Transverse colon (tissue), 4 donors: ENCODE measurements around the gene MACROD1. TPM values are rescaled to one million over a fixed set of nuclear protein-coding genes. Genes with fewer than 3 reads are reported as not detected.

Experiments used
- DNase-seq: peaks from one replicate; pipeline ENCODE4 v3.0.0-alpha.2; 2019
- H3K27ac ChIP-seq, 4 donors: fragments of 200-600 bp; sonication (generic); 2 replicates each; pipeline ENCODE4 v1.5.1; 2016 to 2018; ENCODE audit warnings: inconsistent platforms in 4 of 4
- H3K27me3 ChIP-seq: fragments of 200-600 bp; sonication (generic); 2 replicates; pipeline ENCODE4 v1.5.1; 2017; ENCODE audit warnings: inconsistent platforms
- H3K36me3 ChIP-seq, 4 donors: fragments of 200-600 bp; sonication (generic); 2 replicates each; pipeline ENCODE4 v1.5.1; 2017 to 2019; ENCODE audit warnings: inconsistent platforms in 4 of 4
- H3K4me1 ChIP-seq, 4 donors: fragments of 200-600 bp; sonication (generic); 2 replicates each; pipeline ENCODE4 v1.5.1; 2017 to 2020; ENCODE audit warnings: inconsistent platforms in 4 of 4
- H3K4me3 ChIP-seq, 4 donors: fragments of 200-600 bp; sonication (generic); 1 replicate in 1 of 4; 2 replicates in 3 of 4; pipeline versions ENCODE4 v1.5.1 to v1.6.1; 2017 to 2019; ENCODE audit warnings: inconsistent platforms in 4 of 4
- H3K9me3 ChIP-seq, 2 donors: fragments of 200-600 bp; sonication (generic); 2 replicates each; pipeline ENCODE4 v1.5.1; 2017 to 2019; ENCODE audit warnings: inconsistent platforms in 2 of 2
- EP300 ChIP-seq: sonication (generic); formaldehyde crosslinking; IDR thresholded peaks from one replicate; pipeline ENCODE4 v1.6.1; 2017; ENCODE audit warnings: antibody characterized with exemption, low read depth
- POLR2A ChIP-seq: fragments of 450-650 bp; IDR thresholded peaks from one replicate; pipeline ENCODE4 v1.6.1; 2016; ENCODE audit warnings: antibody characterized with exemption, mild to moderate bottlenecking, moderate library complexity
- POLR2AphosphoS5 ChIP-seq, 3 donors: sonication (generic); formaldehyde crosslinking; IDR thresholded peaks; one replicate each; pipeline ENCODE4 v1.6.1; 2016; ENCODE audit warnings: antibody characterized with exemption in 3 of 3
- WGBS, 2 donors: methylation state at CpG; one replicate each; pipeline ENCODE4 v1.1.5; 2018; ENCODE audit warnings: low coverage in 1 of 2; 5-methylcytosine and 5-hydroxymethylcytosine counted together
- in situ Hi-C, 4 donors: fragments of 200-750 bp; cut with MboI; loops; one replicate each; pipeline versions ENCODE4 v1.15.0 to v1.15.1; 2017; ENCODE audit warnings: low sequenced_read_pairs in 3 of 4, low pct_ligation_motif_present in 1 of 4, low pct_unique_long_range_greater_than_20kb in 1 of 4
- intact Hi-C: fragments of 100-400 bp; cut with DNase I; formaldehyde crosslinking; loops from one replicate; pipeline ENCODE4 v1.15.1; 2023; ENCODE audit warnings: low total_unique reads
- total RNA-seq, 4 donors: library from RNA; depleted of rRNA; stranded (reverse); fragments of >200 nt; gene quantifications; one replicate each; pipeline ENCODE4 v1.1.0, GENCODE V29; 2016
- TF ChIP-seq, protein P1 (sequence below), 5 experiments: fragments of 200-600 bp in 3 of 5; fragments of 450-650 bp in 2 of 5; sonication (generic) in 3 of 5; IDR thresholded peaks; 1 replicate in 2 of 5; 2 replicates in 3 of 5; pipeline ENCODE4 v1.5.1; 2016 to 2017; ENCODE audit warnings: antibody characterized with exemption in 5 of 5, inconsistent platforms in 3 of 5, mild to moderate bottlenecking in 2 of 5, moderate library complexity in 1 of 5

The MACROD1 gene
- total RNA-seq, 4 donors from 2014 or later = 42.9 to 50.7 (median 50.1) TPM

DNA sequence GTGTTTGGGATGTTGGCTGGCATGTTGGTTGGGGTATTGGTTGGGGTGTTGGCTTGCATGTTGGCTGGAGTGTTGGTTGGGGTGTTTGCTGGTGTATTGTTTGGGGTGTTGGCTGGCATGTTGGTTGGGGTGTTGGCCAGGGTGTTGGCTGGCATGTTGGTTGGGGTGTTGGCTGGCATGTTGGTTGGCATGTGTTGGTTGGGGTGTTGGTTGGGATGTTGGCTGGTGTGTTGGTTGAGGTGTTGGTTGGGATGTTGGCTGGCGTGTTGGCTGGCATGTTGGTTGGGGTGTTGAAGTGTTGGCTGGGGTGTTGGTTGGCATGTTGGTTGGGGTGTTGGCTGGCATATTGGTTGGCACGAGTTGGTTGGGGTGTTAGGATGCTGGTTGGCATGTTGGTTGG lies 155.1 kb downstream of the MACROD1 start:
- Histone ChIP-seq H3K4me3 (no peak overlapping the region), H3K9me3 (no peaks in the 10 kb centered on the region), H3K36me3 (no peaks in the 10 kb centered on the region), H3K27ac (no peak overlapping the region), H3K27me3 (peaks cover 9% of the 10 kb centered on the region), H3K4me1 (peaks cover 0 to 17% (median 13%) of the 10 kb centered on the region in 4 donors)
- intact Hi-C loops (no loop called here), in situ Hi-C loops (no loop called here)
- 93 to 100% methylated on average over 2 of the region's 2 CpGs for WGBS, 2 donors
- no peak for TF ChIP-seq POLR2AphosphoS5 (IDR thresholded peaks at IDR 0.05)
- no peak for TF ChIP-seq EP300
- TF ChIP-seq, protein P1, sequence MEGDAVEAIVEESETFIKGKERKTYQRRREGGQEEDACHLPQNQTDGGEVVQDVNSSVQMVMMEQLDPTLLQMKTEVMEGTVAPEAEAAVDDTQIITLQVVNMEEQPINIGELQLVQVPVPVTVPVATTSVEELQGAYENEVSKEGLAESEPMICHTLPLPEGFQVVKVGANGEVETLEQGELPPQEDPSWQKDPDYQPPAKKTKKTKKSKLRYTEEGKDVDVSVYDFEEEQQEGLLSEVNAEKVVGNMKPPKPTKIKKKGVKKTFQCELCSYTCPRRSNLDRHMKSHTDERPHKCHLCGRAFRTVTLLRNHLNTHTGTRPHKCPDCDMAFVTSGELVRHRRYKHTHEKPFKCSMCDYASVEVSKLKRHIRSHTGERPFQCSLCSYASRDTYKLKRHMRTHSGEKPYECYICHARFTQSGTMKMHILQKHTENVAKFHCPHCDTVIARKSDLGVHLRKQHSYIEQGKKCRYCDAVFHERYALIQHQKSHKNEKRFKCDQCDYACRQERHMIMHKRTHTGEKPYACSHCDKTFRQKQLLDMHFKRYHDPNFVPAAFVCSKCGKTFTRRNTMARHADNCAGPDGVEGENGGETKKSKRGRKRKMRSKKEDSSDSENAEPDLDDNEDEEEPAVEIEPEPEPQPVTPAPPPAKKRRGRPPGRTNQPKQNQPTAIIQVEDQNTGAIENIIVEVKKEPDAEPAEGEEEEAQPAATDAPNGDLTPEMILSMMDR (IDR thresholded peaks at IDR 0.05) = no peak
- no peak for TF ChIP-seq POLR2A
- DNase-seq = no peak

DNA sequence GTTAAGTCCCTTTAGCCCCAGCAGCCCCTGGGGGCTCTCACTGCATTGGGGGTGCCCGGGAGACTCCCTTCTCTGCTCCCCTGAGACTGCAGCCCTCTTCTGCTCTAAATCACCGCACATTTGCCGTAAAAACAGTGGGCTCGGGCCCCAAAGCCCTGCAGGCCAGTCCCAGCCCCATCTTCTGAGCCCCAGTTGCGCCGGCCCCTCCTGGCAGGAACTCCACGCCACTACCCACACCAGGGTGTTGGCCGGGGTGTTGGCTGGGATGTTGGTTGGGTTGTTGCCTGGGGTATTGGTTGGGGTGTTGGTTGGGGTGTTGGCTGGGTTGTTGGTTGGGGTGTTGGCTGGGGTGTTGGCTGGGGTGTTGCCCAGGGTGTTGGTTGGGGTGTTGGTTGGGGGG lies 156.2 kb downstream of the MACROD1 start:
- Histone ChIP-seq H3K27me3 (peaks cover 9% of the 10 kb centered on the region), H3K27ac (no peak overlapping the region), H3K36me3 (no peaks in the 10 kb centered on the region), H3K4me3 (no peak overlapping the region), H3K4me1 (peaks cover 0 to 17% (median 13%) of the 10 kb centered on the region in 4 donors), H3K9me3 (no peaks in the 10 kb centered on the region)
- no peak for DNase-seq
- 91% methylated on average over 8 of the region's 8 CpGs; no CpG with 5 or more reads in 1 of the 2 donors for WGBS, 2 donors
- TF ChIP-seq POLR2A (no peak), POLR2AphosphoS5 (IDR thresholded peaks at IDR 0.05) (no peak), EP300 (no peak)
- TF ChIP-seq, protein P1 (IDR thresholded peaks at IDR 0.05) = no peak
- in situ Hi-C loops = loop anchor here in 1 of 4 donors (10.0 kb wide), 1 partner anchor 135 kb away; no protein-coding TSS in a partner anchor
- intact Hi-C loops = no loop called here

DNA sequence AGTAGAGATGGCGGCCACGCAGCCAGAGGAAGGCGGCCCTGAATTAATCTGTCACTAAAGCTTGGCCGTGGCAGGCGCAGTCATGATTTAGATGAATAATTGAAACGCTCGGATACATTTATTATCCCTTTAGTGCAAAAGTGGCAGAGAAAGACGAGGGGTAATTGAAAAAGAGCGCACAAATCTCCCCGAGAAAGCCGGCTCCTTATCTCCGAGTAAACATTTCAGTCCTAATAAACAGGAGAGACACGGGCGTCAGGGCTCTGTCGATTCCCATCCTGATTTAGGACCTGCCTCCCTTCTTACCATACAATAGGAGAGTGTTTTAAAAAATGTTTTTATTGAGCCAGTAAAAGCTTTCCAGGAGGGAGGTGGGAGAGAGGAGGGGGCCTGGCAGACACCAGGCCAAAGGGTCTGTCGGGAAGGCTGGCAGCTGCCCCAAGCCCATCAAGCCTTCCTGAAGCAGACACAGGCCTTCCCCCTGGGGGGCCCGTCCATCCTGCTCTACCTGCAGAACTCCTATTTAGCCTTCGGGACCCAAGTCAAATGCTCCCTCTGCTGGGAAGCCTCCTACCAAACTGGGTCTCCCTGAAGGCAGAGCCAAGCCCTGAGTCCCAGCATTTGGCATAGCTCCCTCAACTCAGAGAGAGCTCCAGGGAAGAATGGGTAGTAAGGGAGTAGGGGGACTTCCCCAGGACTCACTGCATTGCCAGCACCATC lies 156.8 kb downstream of the MACROD1 start:
- in situ Hi-C loops (loop anchor here in 1 of 4 donors (10.0 kb wide), 1 partner anchor 136 kb away; no protein-coding TSS in a partner anchor), intact Hi-C loops (no loop called here)
- Histone ChIP-seq H3K9me3 (no peaks in the 10 kb centered on the region), H3K36me3 (no peaks in the 10 kb centered on the region), H3K4me3 (no peak overlapping the region), H3K4me1 (peaks cover 0 to 17% (median 13%) of the 10 kb centered on the region in 4 donors), H3K27ac (no peak overlapping the region), H3K27me3 (peaks cover 9% of the 10 kb centered on the region)
- no peak for DNase-seq
- 72 to 89% methylated on average over 5 to 18 of the region's 18 CpGs for WGBS, 2 donors
- TF ChIP-seq POLR2AphosphoS5 (IDR thresholded peaks at IDR 0.05) (no peak), EP300 (no peak), POLR2A (no peak)
- TF ChIP-seq, protein P1 (IDR thresholded peaks at IDR 0.05) = no peak

DNA sequence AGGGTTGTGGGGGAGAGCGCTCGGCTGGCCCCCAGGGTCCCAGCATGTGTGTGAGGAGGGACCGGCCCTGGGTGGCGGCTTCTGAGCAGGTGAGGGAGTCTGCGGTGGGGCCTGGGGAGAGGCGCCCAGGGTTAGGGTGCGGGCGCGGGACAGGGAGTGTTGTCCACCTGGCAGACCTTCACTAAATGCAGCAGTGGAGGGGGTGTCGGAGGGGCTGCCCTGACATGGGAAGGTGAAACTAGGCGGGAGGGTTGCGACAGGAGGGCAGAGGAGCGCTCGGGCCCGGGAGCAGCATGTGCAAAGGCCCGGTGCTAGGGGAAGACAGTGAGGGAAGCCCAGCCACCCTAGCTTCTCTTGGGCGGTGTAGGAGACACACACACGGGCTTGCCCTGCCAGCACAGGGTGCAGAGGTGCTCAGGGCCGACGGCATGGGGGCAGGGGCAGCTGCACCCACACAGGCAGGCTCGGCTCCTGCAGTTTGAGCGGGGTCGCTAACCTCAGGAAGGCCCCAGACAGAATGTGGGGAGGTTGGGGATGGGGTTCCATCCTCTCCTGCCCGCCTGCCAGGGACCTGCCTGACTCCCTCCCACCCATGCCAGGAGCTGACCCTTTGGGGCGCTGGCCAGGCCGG lies 157.5 kb downstream of the MACROD1 start:
- in situ Hi-C loops = loop anchor here in 1 of 4 donors (10.0 kb wide), 1 partner anchor 136 kb away; no protein-coding TSS in a partner anchor
- no peaks in the 10 kb centered on the region for H3K36me3 ChIP-seq
- peaks cover 9% of the 10 kb centered on the region for H3K27me3 ChIP-seq
- H3K9me3 ChIP-seq = no peaks in the 10 kb centered on the region
- H3K27ac ChIP-seq = peak overlapping the region in 2 of 4 donors; percentile 22 to 55
- TF ChIP-seq, protein P1 (IDR thresholded peaks at IDR 0.05) = no peak
- TF ChIP-seq EP300 = no peak
- no peak for TF ChIP-seq POLR2A
- no peak for TF ChIP-seq POLR2AphosphoS5 (IDR thresholded peaks at IDR 0.05)
- peak overlapping the region in 1 of 4 donors; percentile 48 for H3K4me3 ChIP-seq
- intact Hi-C loops = no loop called here
- peaks cover 0 to 17% (median 13%) of the 10 kb centered on the region in 4 donors for H3K4me1 ChIP-seq
- 40 to 89% methylated on average over 2 to 26 of the region's 26 CpGs for WGBS, 2 donors
- DNase-seq = no peak
